Kidney epithelial cell (primary cell): ENCODE results near the gene SH3RF3. TPM values are rescaled to one million over a fixed set of nuclear protein-coding genes. Genes with fewer than 3 reads are reported as not detected.

Source experiments
- DNase-seq: peaks from one replicate; pipeline ENCODE4 v3.0.0-alpha.2; 2010; ENCODE audit warnings: low read depth
- H3K27me3 ChIP-seq: 2 replicates; pipeline ENCODE4 v1.6.0; 2011; ENCODE audit warnings: low read length; ENCODE audit not compliant: control insufficient read depth, insufficient read depth
- H3K36me3 ChIP-seq: 2 replicates; pipeline ENCODE4 v1.5.1; 2011; ENCODE audit warnings: low read length; ENCODE audit not compliant: control insufficient read depth, insufficient read depth
- H3K4me3 ChIP-seq: 2 replicates; pipeline ENCODE4 v1.5.1; 2011; ENCODE audit warnings: low read depth, mild to moderate bottlenecking, control low read depth, low read length
- total RNA-seq: library from RNA; depleted of rRNA; stranded (reverse); fragments of >200 nt; gene quantifications from 2 replicates; pipeline ENCODE4 v1.2.3, GENCODE V29; 2015
- TF ChIP-seq, protein P1 (sequence below): IDR thresholded peaks from 2 replicates; pipeline ENCODE4 v1.5.1; 2011; ENCODE audit warnings: mild to moderate bottlenecking, moderate library complexity, low read length, control low read depth, inconsistent platforms; ENCODE audit not compliant: insufficient read depth, poor library complexity, severe bottlenecking

The SH3RF3 gene
- total RNA-seq, 1 donor from 2014 or later, result 9.6 TPM

DNA sequence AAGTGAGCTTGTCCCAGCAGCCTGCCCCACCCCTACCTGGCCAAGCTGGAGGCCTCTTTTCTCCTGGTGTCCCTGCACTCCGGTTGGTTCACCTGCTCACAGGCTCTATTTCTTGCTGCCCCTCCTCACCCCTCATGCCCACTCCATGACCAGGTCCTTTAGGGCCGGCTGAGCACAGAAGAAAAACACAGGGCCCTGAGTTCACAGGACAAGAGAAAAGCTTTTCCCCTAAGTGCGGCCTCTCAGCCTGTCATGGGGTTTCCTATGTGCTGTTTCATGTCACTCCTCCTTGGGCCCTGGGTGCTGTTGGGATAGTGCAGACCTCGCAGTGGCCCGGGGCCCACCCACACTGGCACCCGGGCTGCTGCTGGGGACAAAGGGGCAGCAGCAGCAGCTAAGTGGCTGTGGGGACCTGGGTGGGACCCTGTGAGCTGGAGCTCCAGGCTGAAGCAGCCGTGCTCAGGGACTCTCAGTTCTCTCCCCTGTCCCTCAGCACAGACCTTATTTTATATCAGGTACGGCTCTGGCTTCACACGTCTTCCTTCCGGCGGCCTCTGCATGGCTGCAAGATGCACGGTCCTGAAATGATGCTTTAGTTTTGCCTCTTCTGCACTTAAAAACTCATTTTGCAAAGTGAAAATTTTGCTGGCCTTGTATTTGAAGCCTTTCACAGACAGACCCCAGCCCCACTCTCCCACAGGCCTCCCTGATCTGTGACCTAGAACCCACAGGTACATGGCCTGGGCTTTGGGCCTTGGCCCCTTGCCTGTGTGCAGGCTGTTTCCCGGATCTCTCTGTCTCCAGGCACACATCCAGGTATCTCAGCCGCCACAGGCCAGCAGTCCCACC is 71.8 kb downstream of the SH3RF3 start:
- Histone ChIP-seq H3K27me3 (peaks cover 2% of the 10 kb centered on the region), H3K4me3 (no peak overlapping the region), H3K36me3 (no peaks in the 10 kb centered on the region)
- TF ChIP-seq, protein P1, sequence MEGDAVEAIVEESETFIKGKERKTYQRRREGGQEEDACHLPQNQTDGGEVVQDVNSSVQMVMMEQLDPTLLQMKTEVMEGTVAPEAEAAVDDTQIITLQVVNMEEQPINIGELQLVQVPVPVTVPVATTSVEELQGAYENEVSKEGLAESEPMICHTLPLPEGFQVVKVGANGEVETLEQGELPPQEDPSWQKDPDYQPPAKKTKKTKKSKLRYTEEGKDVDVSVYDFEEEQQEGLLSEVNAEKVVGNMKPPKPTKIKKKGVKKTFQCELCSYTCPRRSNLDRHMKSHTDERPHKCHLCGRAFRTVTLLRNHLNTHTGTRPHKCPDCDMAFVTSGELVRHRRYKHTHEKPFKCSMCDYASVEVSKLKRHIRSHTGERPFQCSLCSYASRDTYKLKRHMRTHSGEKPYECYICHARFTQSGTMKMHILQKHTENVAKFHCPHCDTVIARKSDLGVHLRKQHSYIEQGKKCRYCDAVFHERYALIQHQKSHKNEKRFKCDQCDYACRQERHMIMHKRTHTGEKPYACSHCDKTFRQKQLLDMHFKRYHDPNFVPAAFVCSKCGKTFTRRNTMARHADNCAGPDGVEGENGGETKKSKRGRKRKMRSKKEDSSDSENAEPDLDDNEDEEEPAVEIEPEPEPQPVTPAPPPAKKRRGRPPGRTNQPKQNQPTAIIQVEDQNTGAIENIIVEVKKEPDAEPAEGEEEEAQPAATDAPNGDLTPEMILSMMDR, result no peak
- DNase-seq, result no peak

DNA sequence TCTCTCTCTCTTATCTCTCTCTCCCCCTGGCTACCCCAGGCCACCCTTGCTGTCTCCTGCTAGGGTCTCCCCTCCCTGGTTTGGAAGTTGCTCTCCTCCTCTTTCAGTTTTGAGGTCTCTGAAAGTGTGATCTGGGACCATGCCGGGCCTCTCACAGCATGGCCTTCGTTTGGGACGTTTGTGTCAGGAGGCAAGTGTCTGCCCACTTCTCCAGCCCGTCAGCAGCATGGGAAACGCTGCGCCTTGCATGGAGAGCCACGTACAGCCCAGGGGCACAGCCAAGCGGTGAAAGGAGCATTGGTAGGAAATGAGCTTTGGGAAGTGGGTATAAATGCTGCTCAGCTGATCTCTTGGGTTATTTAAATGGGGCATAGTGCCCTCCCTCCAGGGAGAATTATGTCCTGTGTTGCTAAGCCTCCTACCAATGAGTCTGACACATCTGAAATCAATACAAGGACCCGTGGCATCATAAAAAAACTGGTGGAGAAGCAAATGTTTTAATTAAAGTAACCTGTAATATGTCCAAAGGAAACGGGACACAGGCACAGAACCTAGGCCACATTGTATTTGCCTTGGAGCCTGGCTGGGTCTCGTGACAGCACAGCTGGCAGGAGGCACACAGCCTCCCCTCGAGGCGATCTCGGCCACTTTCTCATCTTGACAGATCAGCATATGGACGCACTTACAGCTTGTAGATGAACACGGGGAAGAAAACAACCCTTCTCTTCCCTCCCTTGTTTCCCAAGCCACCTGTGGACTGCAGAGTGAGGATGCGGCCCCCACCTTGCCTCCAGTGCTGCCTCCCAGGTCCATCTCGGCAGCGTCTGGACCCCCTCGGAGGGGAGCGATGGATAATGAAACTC is 72.7 kb downstream of the SH3RF3 start:
- no peak for DNase-seq
- TF ChIP-seq, protein P1, result no peak
- no peaks in the 10 kb centered on the region for H3K36me3 ChIP-seq
- peaks cover 2% of the 10 kb centered on the region for H3K27me3 ChIP-seq
- H3K4me3 ChIP-seq, result no peak overlapping the region

DNA sequence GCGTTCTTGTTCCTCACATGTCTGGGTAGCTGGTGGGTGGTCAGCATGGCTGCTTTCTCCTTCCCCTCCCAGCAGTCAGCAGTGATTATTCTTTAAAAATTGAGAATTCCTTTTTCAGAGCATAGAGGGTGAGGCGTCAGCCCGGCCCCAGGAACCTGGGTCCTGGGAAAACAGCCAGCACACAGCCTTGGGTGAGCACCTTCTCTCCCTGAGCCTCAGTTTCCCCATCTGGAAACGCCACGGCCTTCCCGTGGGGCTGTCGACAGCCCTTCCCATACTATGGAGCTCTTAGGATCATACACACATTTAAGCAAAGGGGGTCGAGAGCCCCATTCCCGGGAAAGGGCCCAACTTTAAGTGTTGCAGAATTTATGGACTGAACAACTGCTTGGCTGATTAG is 73.5 kb downstream of the SH3RF3 start:
- H3K4me3 ChIP-seq, result no peak overlapping the region
- TF ChIP-seq, protein P1, result no peak

DNA sequence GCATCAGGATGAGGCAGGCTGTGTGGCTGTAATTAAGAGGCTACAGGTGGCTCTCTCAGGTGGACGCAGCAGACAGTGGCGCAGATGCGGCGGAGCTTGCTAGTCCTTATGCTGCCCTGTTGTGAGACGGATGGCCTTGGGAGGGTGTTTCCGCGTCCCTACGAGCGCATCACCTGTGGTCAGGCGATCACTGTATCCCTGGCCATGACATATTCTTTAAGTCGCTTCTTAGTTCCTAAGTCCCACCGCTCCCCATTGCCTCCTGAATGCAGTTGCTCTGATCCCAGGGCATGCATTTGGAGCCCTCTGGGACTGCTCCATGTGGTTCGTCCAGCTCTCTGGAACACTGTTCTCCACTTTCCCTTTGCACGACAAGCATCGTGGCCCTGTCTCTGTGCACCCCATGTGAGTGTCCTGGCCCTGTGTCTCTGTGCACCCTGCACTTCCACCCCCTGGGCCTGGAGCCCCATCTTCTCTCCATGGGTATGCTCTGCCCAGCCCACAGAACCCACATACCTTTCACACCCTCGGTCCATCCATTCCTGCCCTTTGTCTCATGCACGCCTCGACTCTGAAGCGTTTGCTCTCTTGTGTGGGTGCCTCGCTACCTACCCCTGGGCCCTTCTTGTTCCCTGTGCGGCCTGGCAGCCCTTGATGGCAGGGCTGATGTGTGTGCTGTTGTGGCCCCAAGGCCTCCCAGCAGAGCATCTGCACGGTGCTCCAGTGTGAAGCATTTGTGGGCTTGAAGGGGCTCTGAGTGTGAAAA is 74.4 kb downstream of the SH3RF3 start:
- Histone ChIP-seq H3K36me3 (no peaks in the 10 kb centered on the region), H3K4me3 (no peak overlapping the region), H3K27me3 (peaks cover 2% of the 10 kb centered on the region)
- TF ChIP-seq, protein P1, result no peak
- DNase-seq, result no peak

More for the DNA sequence above, 73.5 kb downstream of the SH3RF3 start:
- no peak for DNase-seq
- peaks cover 2% of the 10 kb centered on the region for H3K27me3 ChIP-seq
- no peaks in the 10 kb centered on the region for H3K36me3 ChIP-seq

DNA sequence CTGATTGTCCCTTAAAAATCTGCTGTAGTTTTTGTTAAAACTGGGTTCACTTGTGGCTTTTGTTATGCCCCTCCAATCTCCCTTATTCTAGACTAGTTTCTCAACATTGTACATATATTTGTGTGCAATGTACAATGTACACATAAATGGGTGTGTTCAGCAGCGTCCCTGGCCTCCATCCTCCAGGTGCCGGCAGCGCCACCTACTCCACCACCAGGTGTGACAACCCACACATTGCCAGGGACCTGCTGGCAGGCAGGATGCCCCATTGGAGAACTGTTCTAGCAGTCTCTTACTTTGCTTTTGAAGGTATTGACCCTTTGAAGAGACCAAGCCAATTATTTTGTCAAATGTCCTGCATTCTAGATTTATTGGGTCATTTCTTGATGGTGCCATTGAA is 75.4 kb downstream of the SH3RF3 start:
- TF ChIP-seq, protein P1, result no peak
- Histone ChIP-seq H3K36me3 (no peaks in the 10 kb centered on the region), H3K27me3 (peaks cover 2% of the 10 kb centered on the region), H3K4me3 (no peak overlapping the region)
- DNase-seq, result no peak
